Measurements from ENCODE around the gene CSNK1G2. TPM values are rescaled to one million over a fixed set of nuclear protein-coding genes. Genes with fewer than 3 reads are reported as not detected.
A peak's percentile ranks its signal among the peaks of the same experiment; 100 is the strongest.

The CSNK1G2 gene
- total RNA-seq, 4 donors from 2014 or later: 54.5 to 250 (median 103) TPM

DNA sequence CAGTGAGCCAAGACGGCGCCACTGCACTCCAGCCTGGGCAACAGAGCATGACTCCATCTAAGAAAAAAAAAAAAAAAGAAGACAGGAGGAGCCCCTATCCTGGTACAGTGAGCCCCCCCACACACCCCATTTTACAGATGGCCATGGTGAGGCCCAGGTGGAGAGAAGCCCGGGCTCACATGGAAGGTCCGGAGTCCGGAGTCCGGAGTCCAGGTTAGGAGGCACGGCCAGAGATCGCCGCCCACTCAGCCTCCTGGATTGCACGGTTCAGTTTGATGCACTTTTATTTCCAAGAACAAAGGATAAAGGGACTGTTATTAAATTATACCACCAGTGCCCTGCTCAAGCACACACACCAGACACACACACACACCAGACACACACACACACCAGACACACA is 85.8 kb downstream of the CSNK1G2 start:
- Histone ChIP-seq H3K4me1 (peaks cover 1 to 29% (median 4%) of the 10 kb centered on the region in 4 donors), H3K9me3 (no peaks in the 10 kb centered on the region), H3K36me3 (no peaks in the 10 kb centered on the region), H3K27ac (peak overlapping the region in 2 of 4 donors; percentile 15 to 42), H3K4me3 (no peak overlapping the region), H3K27me3 (no peaks in the 10 kb centered on the region)
- DNase-seq: peak in 2 of 3 donors; percentile 71 to 80
- TF ChIP-seq POLR2A (IDR thresholded peaks at IDR 0.05) (no peak), CTCF (IDR thresholded peaks at IDR 0.05) (no peak)

DNA sequence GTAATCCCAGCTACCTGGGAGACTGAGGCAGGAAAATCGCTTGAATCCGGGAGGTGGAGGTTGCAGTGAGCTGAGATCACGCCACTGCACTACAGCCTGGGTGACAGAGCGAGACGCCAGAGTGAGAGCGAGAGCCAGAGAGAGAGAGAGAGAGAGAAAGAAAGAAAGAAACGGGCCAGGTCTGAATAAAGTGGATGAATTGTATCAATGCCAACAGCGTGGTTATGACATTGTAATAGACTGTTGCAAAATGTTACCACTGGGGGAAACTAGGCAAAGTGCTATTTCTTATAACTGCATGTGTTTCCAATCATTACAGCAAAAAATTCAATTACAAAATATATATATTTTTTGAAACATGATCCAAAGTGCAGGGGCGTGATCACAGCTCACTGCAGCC is 86.4 kb downstream of the CSNK1G2 start:
- no peak for DNase-seq
- no peak for TF ChIP-seq POLR2A (IDR thresholded peaks at IDR 0.05)
- TF ChIP-seq CTCF (IDR thresholded peaks at IDR 0.05): no peak
- no peak overlapping the region for H3K4me3 ChIP-seq
- H3K27ac ChIP-seq: peak overlapping the region in 2 of 4 donors; percentile 15 to 42
- no peaks in the 10 kb centered on the region for H3K9me3 ChIP-seq
- H3K36me3 ChIP-seq: no peaks in the 10 kb centered on the region
- H3K27me3 ChIP-seq: no peaks in the 10 kb centered on the region
- H3K4me1 ChIP-seq: peaks cover 5 to 34% (median 10%) of the 10 kb centered on the region in 4 donors

Small RNAs within 50 kb of the gene (small RNA-seq; reads per million reads assigned to genes)
- gene AC007136.1: 0 reads per million in 2 donors

Other genes with a start within 250 kb of the CSNK1G2 start
- under 1 TPM in 2 of 4 donors, not detected in 2; 0.27 to 0.28 TPM for gene ONECUT3, start 187.7 kb upstream of the CSNK1G2 start, total RNA-seq
- 1 to 10 TPM in 1 of 4 donors, under 1 TPM in 2, not detected in 1; 0.35 to 4.5 (median 0.94) TPM for gene ATP8B3, start 128.9 kb upstream of the CSNK1G2 start, total RNA-seq
- gene REXO1, start 92.7 kb upstream of the CSNK1G2 start, total RNA-seq: 100 to 1,000 TPM in 1 of 4 donors, 10 to 100 TPM in 3; 47.0 to 101 (median 57.2) TPM
- gene KLF16, start 77.6 kb upstream of the CSNK1G2 start, total RNA-seq: 10 to 100 TPM; 10.3 to 18.2 (median 14.8) TPM
- gene ABHD17A, start 55.7 kb upstream of the CSNK1G2 start, total RNA-seq: 10 to 100 TPM; 52.0 to 95.9 (median 68.4) TPM
- 10 to 100 TPM; 18.2 to 33.3 (median 23.8) TPM for gene ADAT3, start 35.8 kb upstream of the CSNK1G2 start, total RNA-seq
- gene SCAMP4, start 35.8 kb upstream of the CSNK1G2 start, total RNA-seq: 10 to 100 TPM; 45.4 to 62.6 (median 57.0) TPM
- 100 to 1,000 TPM in 1 of 4 donors, 10 to 100 TPM in 3; 57.8 to 114 (median 76.0) TPM for gene BTBD2, start 74.5 kb downstream of the CSNK1G2 start, total RNA-seq
- gene MKNK2, start 110.1 kb downstream of the CSNK1G2 start, total RNA-seq: 100 to 1,000 TPM; 119 to 253 (median 192) TPM
- 10 to 100 TPM; 32.6 to 55.3 (median 35.1) TPM for gene MOB3A, start 155.2 kb downstream of the CSNK1G2 start, total RNA-seq
- 1 to 10 TPM; 1.3 to 9.9 (median 3.8) TPM for gene IZUMO4, start 155.7 kb downstream of the CSNK1G2 start, total RNA-seq
- 100 to 1,000 TPM; 104 to 136 (median 122) TPM for gene AP3D1, start 210.4 kb downstream of the CSNK1G2 start, total RNA-seq
- 100 to 1,000 TPM in 1 of 4 donors, 10 to 100 TPM in 3; 67.8 to 167 (median 74.0) TPM for gene DOT1L, start 222.8 kb downstream of the CSNK1G2 start, total RNA-seq

Measured in Peyer's patch (tissue), 4 donors.